HepG2 (cell line): ENCODE results near the gene KRT4. TPM values are rescaled to one million over a fixed set of nuclear protein-coding genes. Genes with fewer than 3 reads are reported as not detected.

Experiments
- ATAC-seq: fragments of 200-7000 bp; cut with Tn5 transposase; 3 replicates; pipeline ENCODE4 v1.9.1; 2020; ENCODE audit warnings: mild to moderate bottlenecking, moderate library complexity
- Bru-seq: library from RNA; stranded (reverse); fragments of 400-500 nt; gene quantifications from one replicate; lab custom pipeline; 2021; lab: Mats Ljungman, UMichigan
- BruChase-seq, 2 experiments: library from RNA; stranded (reverse); fragments of 400-500 nt; gene quantifications; one replicate each; lab custom pipeline; 2021; lab: Mats Ljungman, UMichigan
- BruUV-seq: library from RNA; stranded (reverse); fragments of 400-500 nt; replicated peaks from 2 replicates; lab custom pipeline; 2021; lab: Mats Ljungman, UMichigan
- CTCF ChIA-PET: fragments of 300-600 bp; formaldehyde crosslinking; extraction: SDS; loops from one replicate; lab custom pipeline; 2021; ENCODE audit warnings: low total read pairs, inconsistent platforms, low intra/inter-chr PET ratio; lab: Yijun Ruan, JAX
- POLR2A ChIA-PET: fragments of 350-600 bp; sonication (Branson Sonifier 250); formaldehyde crosslinking; loops from one replicate; lab custom pipeline; 2020; ENCODE audit warnings: antibody characterized with exemption, inconsistent platforms; lab: Yijun Ruan, JAX
- DNase-seq: peaks from one replicate; pipeline ENCODE4 v3.0.0-alpha.2; 2015; ENCODE audit warnings: low spot score
- FAIRE-seq: peaks from 3 replicates; lab custom pipeline; 2011; peaks lifted over from hg19 to GRCh38; lab: Jason Lieb, UNC
- H2AFZ ChIP-seq: one replicate; pipeline ENCODE4 v1.6.1; 2011; ENCODE audit warnings: low read length, inconsistent platforms
- H3K27ac ChIP-seq: fragments of 300-600 bp; 3 replicates; pipeline ENCODE4 v1.8.0; 2011; ENCODE audit warnings: mixed run types, mild to moderate bottlenecking, mixed read lengths, low read length, inconsistent platforms; ENCODE audit not compliant: insufficient read depth; ENCODE audit errors: extremely low read length
- H3K27me3 ChIP-seq, 2 experiments: fragments of 200-600 bp in 1 of 2; 2 replicates in 1 of 2; 3 replicates in 1 of 2; pipeline versions ENCODE4 v1.6.0 to v1.8.0; 2011; ENCODE audit warnings: low read length in 2 of 2, mild to moderate bottlenecking in 2 of 2, moderate library complexity in 2 of 2, inconsistent platforms in 1 of 2; ENCODE audit not compliant: insufficient read depth in 2 of 2, control insufficient read depth in 1 of 2
- H3K36me3 ChIP-seq, 2 experiments: fragments of 200-600 bp in 1 of 2; replicated peaks in 1 of 2; 2 replicates in 1 of 2; 3 replicates in 1 of 2; pipeline versions ENCODE4 v1.5.1 to v1.8.0; 2011; ENCODE audit warnings: low read length in 2 of 2, inconsistent platforms in 1 of 2; ENCODE audit not compliant: insufficient read depth in 2 of 2, control insufficient read depth in 1 of 2
- H3K4me1 ChIP-seq: 2 replicates; pipeline ENCODE4 v1.5.1; 2012; ENCODE audit warnings: low read length, inconsistent platforms; ENCODE audit not compliant: insufficient read depth
- H3K4me2 ChIP-seq: 2 replicates; pipeline ENCODE4 v1.6.0; 2011; ENCODE audit warnings: low read depth, low read length, inconsistent platforms
- H3K4me3 ChIP-seq, 3 experiments: fragments of 200-600 bp in 1 of 3; sonication (generic), shearing (Covaris generic) in 1 of 3; replicated peaks in 1 of 3; 2 replicates each; pipeline ENCODE4 v1.5.1; 2011 to 2016; ENCODE audit warnings: low read length in 3 of 3, inconsistent platforms in 2 of 3, low read depth in 2 of 3, mild to moderate bottlenecking in 2 of 3, control low read depth in 1 of 3, mixed read lengths in 1 of 3; ENCODE audit not compliant: insufficient read depth in 1 of 3
- H3K79me2 ChIP-seq: one replicate; pipeline ENCODE4 v1.6.1; 2011; ENCODE audit warnings: low read length, inconsistent platforms; ENCODE audit not compliant: insufficient read depth
- H3K9ac ChIP-seq: 2 replicates; pipeline ENCODE4 v1.6.0; 2011; ENCODE audit warnings: mild to moderate bottlenecking, low read depth, low read length, inconsistent platforms; ENCODE audit not compliant: insufficient read depth
- H3K9me3 ChIP-seq: 2 replicates; pipeline ENCODE4 v1.5.1; 2012; ENCODE audit warnings: mild to moderate bottlenecking, low read length
- H4K20me1 ChIP-seq: 2 replicates; pipeline ENCODE4 v1.6.0; 2011; ENCODE audit warnings: inconsistent platforms, mild to moderate bottlenecking, low read length, moderate library complexity; ENCODE audit not compliant: insufficient read depth
- WGBS: methylation state at CpG from one replicate; pipeline ENCODE4 v1.1.6; 2017; ENCODE audit warnings: low lambda C conversion rate; 5-methylcytosine and 5-hydroxymethylcytosine counted together
- in situ Hi-C: cut with HindIII; loops from 2 replicates; pipeline ENCODE4 v1.10.0; 2017; ENCODE audit warnings: low pct_unique_long_range_greater_than_20kb; ENCODE audit not compliant: extremely low pct_ligation_motif_present
- intact Hi-C: fragments of 100-400 bp; cut with micrococcal nuclease; formaldehyde crosslinking; loops from one replicate; pipeline ENCODE4 v1.10.0; 2022; ENCODE audit not compliant: unreplicated experiment
- long read RNA-seq, 2 experiments: library from RNA in 1 of 2; library from polyadenylated mRNA in 1 of 2; stranded (forward) in 1 of 2; unstranded in 1 of 2; transcript quantifications; one replicate each; pipeline ENCODE4 v2.0.0, GENCODE V29; 2019 to 2022
- polyA minus RNA-seq, 3 experiments: library from RNA; depleted of rRNA, polyadenylated mRNA; stranded (reverse); fragments of >200 nt; gene quantifications; 2 replicates each; pipeline ENCODE4 v1.2.3, GENCODE V29; 2011; ENCODE audit warnings: low replicate concordance in 1 of 3
- polyA plus RNA-seq, 8 experiments: library from polyadenylated mRNA; depleted of rRNA in 3 of 8; stranded (reverse) in 7 of 8; unstranded in 1 of 8; fragments of >200 nt; fragmentation: Illumina TruSeq in 4 of 8; extraction: Trizol in 4 of 8; gene quantifications; 2 replicates each; pipeline versions ENCODE4 v1.2.1 to v1.2.3, GENCODE V29; 2011 to 2016; ENCODE audit warnings: low read depth in 4 of 8, missing spikeins in 1 of 8, mixed read lengths in 1 of 8; ENCODE audit not compliant: insufficient read depth in 1 of 8
- total RNA-seq, 5 experiments: library from RNA; depleted of rRNA; stranded (reverse); fragments of >200 nt; fragmentation: Illumina TruSeq; extraction: Trizol; gene quantifications; 2 replicates each; pipeline ENCODE4 v1.2.3, GENCODE V29; 2016; ENCODE audit warnings: low read depth in 1 of 5
- TF ChIP-seq, protein P1 (sequence below): sonication (generic); formaldehyde crosslinking; IDR thresholded peaks from 2 replicates; pipeline ENCODE4 v1.8.1; 2023; ENCODE audit warnings: missing genetic modification reagents, inconsistent platforms, borderline replicate concordance

KRT4 gene
- not detected in 2 replicates for total RNA-seq (2016; rRNA removed; fragmentation: Illumina TruSeq; extraction: Trizol)
- not detected in 2 replicates for total RNA-seq (2016; cell fraction: cytosol; rRNA removed; fragmentation: Illumina TruSeq; extraction: Trizol; ENCODE audit: low read depth)
- total RNA-seq (2016; cell fraction: insoluble cytoplasmic fraction; rRNA removed; fragmentation: Illumina TruSeq; extraction: Trizol), result not detected in 2 replicates
- not detected in 2 replicates for total RNA-seq (2016; cell fraction: membrane; rRNA removed; fragmentation: Illumina TruSeq; extraction: Trizol)
- not detected in 2 replicates for total RNA-seq (2016; cell fraction: nucleus; rRNA removed; fragmentation: Illumina TruSeq; extraction: Trizol)
- not detected in 2 replicates for polyA plus RNA-seq (2011; rRNA removed)
- polyA plus RNA-seq (2011; cell fraction: cytosol; rRNA removed), result not detected in 2 replicates
- polyA plus RNA-seq (2011; cell fraction: nucleus; rRNA removed), result not detected in 2 replicates
- not detected in 2 replicates for polyA plus RNA-seq (2012)
- not detected in 2 replicates for polyA plus RNA-seq (2016; cell fraction: cytosol; fragmentation: Illumina TruSeq; extraction: Trizol; ENCODE audit: low read depth)
- polyA plus RNA-seq (2016; cell fraction: insoluble cytoplasmic fraction; fragmentation: Illumina TruSeq; extraction: Trizol; ENCODE audit: low read depth), result not detected in 2 replicates
- polyA plus RNA-seq (2016; cell fraction: membrane; fragmentation: Illumina TruSeq; extraction: Trizol; ENCODE audit: low read depth), result not detected in 2 replicates
- not detected in 2 replicates for polyA plus RNA-seq (2016; cell fraction: nucleus; fragmentation: Illumina TruSeq; extraction: Trizol; ENCODE audit: insufficient read depth, low read depth)
- polyA minus RNA-seq (2011; rRNA and poly(A)+ RNA removed; ENCODE audit: low replicate concordance), result not detected in 2 replicates
- not detected in 2 replicates for polyA minus RNA-seq (2011; cell fraction: cytosol; rRNA and poly(A)+ RNA removed)
- not detected in 2 replicates for polyA minus RNA-seq (2011; cell fraction: nucleus; rRNA and poly(A)+ RNA removed)
- not detected for Bru-seq, nascent RNA
- not detected for BruChase-seq, experiment 1, labeled RNA remaining after a 6-hour chase
- BruChase-seq, experiment 2, labeled RNA remaining after a 2-hour chase, result not detected
- long read RNA-seq, experiment 1, result 0 reads
- long read RNA-seq, experiment 2, result 0 reads

DNA sequence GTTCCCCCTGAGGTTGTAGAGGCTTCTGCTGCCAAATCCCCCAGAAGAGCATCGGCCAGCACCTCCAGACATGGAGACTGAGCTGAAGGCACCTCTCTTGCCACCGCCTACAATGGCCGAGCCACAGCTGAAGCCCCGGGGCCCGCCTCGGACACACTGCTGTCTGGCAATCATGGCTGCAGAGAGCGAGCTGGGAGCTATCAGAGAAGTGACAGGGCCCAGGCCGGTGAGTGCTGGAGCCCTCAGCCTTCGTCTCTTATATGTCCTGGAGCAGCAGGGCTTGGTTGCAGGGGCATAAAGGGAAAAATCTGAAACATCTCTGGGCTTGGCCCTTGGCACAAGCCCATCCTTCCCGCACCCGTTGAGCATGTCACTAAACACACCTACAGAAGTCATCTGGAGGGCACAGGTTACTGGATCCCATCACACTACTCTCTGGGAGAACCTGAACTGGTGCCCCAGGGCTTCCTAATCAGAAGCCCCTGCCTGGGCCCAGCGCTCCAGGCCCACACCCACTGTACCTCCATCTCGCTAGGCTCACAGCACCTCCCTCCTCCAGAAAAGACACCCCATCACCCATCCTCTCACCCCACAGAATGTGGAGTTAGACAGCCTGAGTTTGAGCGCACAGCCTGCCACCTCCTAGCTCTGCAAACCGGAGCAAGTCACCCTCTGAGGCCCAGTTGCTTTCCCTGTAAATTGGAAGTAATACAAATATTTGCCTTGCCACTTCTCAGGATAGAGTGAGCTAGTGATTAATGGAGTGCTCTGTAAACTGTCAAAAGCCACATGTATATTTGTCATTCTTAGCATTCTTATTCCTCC lies at the start of gene KRT4:
TSS of gene KRT4 (minus strand) at position 232 of the 825 bp plus-strand sequence. CDS start at position 174, 58 bp downstream.
- no peak within 1 kb of the TSS for H2AFZ ChIP-seq
- H3K4me1 ChIP-seq, result no peaks in the 10 kb centered on the region
- ATAC-seq (no peak), DNase-seq (no peak), FAIRE-seq (no peak)
- no peaks in the 10 kb centered on the region for H3K9me3 ChIP-seq
- H3K4me2 ChIP-seq, result no peak within 1 kb of the TSS
- no peak within 1 kb of the TSS for H3K9ac ChIP-seq
- H3K4me3 ChIP-seq, result no peak within 1 kb of the TSS
- no peaks in the 10 kb centered on the region for H3K79me2 ChIP-seq
- POLR2A ChIA-PET, result no interaction called here
- CTCF ChIA-PET, result no interaction called here
- no TSS peak for BruUV-seq
- intact Hi-C loops, result no loop called here
- H3K27ac ChIP-seq, result no peak within 1 kb of the TSS
- no peaks in the 10 kb centered on the region for H3K36me3 ChIP-seq
- TF ChIP-seq, protein P1, sequence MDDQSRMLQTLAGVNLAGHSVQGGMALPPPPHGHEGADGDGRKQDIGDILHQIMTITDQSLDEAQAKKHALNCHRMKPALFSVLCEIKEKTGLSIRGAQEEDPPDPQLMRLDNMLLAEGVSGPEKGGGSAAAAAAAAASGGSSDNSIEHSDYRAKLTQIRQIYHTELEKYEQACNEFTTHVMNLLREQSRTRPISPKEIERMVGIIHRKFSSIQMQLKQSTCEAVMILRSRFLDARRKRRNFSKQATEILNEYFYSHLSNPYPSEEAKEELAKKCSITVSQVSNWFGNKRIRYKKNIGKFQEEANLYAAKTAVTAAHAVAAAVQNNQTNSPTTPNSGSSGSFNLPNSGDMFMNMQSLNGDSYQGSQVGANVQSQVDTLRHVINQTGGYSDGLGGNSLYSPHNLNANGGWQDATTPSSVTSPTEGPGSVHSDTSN, result no peak
- in situ Hi-C loops, result no loop called here
- no peaks in the 10 kb centered on the region for H4K20me1 ChIP-seq
- H3K27me3 ChIP-seq, result peaks cover 4 to 43% of the 10 kb centered on the region in 2 experiments; a peak in 4 of 5 replicates
- WGBS, result 0% methylated on average over 3 of the region's 15 CpGs
